OCI-LY3 (cell line): Measurements from ENCODE around the gene PPFIA2.

Experiments used
- CTCF ChIP-seq: fragments of 200-600, 300-600 bp; sonication (generic); IDR thresholded peaks from 2 replicates; pipeline ENCODE4 v1.5.1; 2014; ENCODE audit warnings: antibody characterized with exemption, low read length, low read depth
- EZH2phosphoT487 ChIP-seq: fragments of 200-600 bp; shearing (Covaris generic); IDR thresholded peaks from 2 replicates; pipeline ENCODE4 v1.6.1; 2018; ENCODE audit warnings: antibody characterized with exemption, mixed run types, low read depth

DNA sequence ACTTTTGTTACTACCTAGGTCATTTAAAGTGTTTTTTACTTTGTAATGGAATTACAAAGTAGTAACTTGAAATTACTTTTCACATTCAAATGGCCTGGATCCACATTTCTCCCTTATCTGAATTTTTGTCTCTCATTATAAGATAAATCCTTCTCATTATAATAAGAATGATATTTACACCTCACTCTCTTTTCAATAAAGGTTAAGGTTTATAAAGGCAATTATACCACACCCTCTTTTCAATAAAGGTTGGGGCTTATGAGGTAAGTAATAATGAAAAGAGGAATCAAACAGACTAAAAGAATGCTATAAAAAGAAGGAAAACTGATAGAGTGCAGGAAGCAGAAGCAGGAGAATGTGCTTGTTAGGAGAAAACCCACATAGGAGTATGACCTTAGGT, 470.5 kb downstream of the PPFIA2 start:
- TF ChIP-seq CTCF: no peak
- no peak for TF ChIP-seq EZH2phosphoT487
